K562 (cell line): ENCODE measurements around the gene MPPED2. TPM values are rescaled to one million over a fixed set of nuclear protein-coding genes. Genes with fewer than 3 reads are reported as not detected.

Source experiments
- ATAC-seq: fragments of 200-7000 bp; cut with Tn5 transposase; 3 replicates; pipeline ENCODE4 v1.9.1; 2020; ENCODE audit warnings: moderate library complexity
- BruUV-seq: library from RNA; stranded (reverse); fragments of 400-500 nt; replicated peaks from 2 replicates; lab custom pipeline; 2021; lab: Mats Ljungman, UMichigan
- CTCF ChIA-PET: fragments of 300-600 bp; formaldehyde crosslinking; extraction: SDS; loops from one replicate; lab custom pipeline; 2021; ENCODE audit warnings: low intra/inter-chr PET ratio; lab: Yijun Ruan, JAX
- POLR2A ChIA-PET: fragments of 300-600, 350-650 bp; sonication (Branson Sonifier 250); formaldehyde crosslinking; extraction: SDS; loops from one replicate; lab custom pipeline; 2021; ENCODE audit warnings: antibody characterized with exemption, inconsistent platforms; lab: Yijun Ruan, JAX
- DNase-seq, 4 experiments: peaks; one replicate each; pipeline versions ENCODE4 v3.0.0 to v3.0.0-alpha.2; 2011 to 2018; ENCODE audit warnings: low spot score in 3 of 4, mixed read lengths in 3 of 4; ENCODE audit errors: extremely low read depth in 1 of 4
- FAIRE-seq: peaks from 2 replicates; lab custom pipeline; 2011; peaks lifted over from hg19 to GRCh38; lab: Jason Lieb, UNC
- H2AFZ ChIP-seq: 2 replicates; pipeline ENCODE4 v1.6.0; 2011; ENCODE audit warnings: low read depth, low read length, control low read depth, inconsistent platforms
- H3K27ac ChIP-seq: fragments of 200-600 bp; 3 replicates; pipeline ENCODE4 v1.8.0; 2011; ENCODE audit warnings: low read depth, mild to moderate bottlenecking, control low read depth, inconsistent platforms, low read length, moderate library complexity, mixed read lengths; ENCODE audit errors: extremely low read depth
- H3K27me3 ChIP-seq, 2 experiments: fragments of 300-600 bp in 1 of 2; 2 replicates in 1 of 2; 3 replicates in 1 of 2; pipeline versions ENCODE4 v1.6.0 to v1.8.0; 2011; ENCODE audit warnings: inconsistent platforms in 2 of 2, low read length in 2 of 2, mild to moderate bottlenecking in 1 of 2, mixed read lengths in 1 of 2, moderate library complexity in 1 of 2; ENCODE audit not compliant: control insufficient read depth in 2 of 2, insufficient read depth in 2 of 2
- H3K36me3 ChIP-seq: fragments of 300-600 bp; 3 replicates; pipeline ENCODE4 v1.8.0; 2011; ENCODE audit warnings: mild to moderate bottlenecking, low read length, inconsistent platforms; ENCODE audit not compliant: control insufficient read depth, insufficient read depth
- H3K4me1 ChIP-seq, 2 experiments: fragments of 200-600 bp in 1 of 2; replicated peaks in 1 of 2; 2 replicates in 1 of 2; 3 replicates in 1 of 2; pipeline versions ENCODE4 v1.5.1 to v1.8.0; 2011; ENCODE audit warnings: inconsistent platforms in 2 of 2, low read length in 2 of 2, mild to moderate bottlenecking in 1 of 2, mixed read lengths in 1 of 2, moderate library complexity in 1 of 2; ENCODE audit not compliant: control insufficient read depth in 2 of 2, insufficient read depth in 2 of 2
- H3K4me2 ChIP-seq: 2 replicates; pipeline ENCODE4 v1.6.1; 2011; ENCODE audit warnings: low read length, control low read depth, inconsistent platforms, mixed read lengths; ENCODE audit not compliant: insufficient read depth
- H3K4me3 ChIP-seq: fragments of 200-600 bp; sonication (generic), shearing (Covaris generic); 2 replicates; pipeline ENCODE4 v1.5.1; 2016; ENCODE audit warnings: control low read depth, inconsistent platforms
- H3K79me2 ChIP-seq: fragments of 200-600 bp; 3 replicates; pipeline ENCODE4 v1.8.0; 2011; ENCODE audit warnings: low read length, inconsistent platforms; ENCODE audit not compliant: control insufficient read depth, insufficient read depth
- H3K9ac ChIP-seq, 2 experiments: 2 replicates each; pipeline versions ENCODE4 v1.6.0 to v1.6.1; 2011; ENCODE audit warnings: low read depth in 2 of 2, low read length in 2 of 2, control low read depth in 1 of 2, inconsistent platforms in 1 of 2, mild to moderate bottlenecking in 1 of 2, mixed read lengths in 1 of 2; ENCODE audit not compliant: insufficient read depth in 1 of 2
- H3K9me1 ChIP-seq: one replicate; pipeline ENCODE4 v1.6.0; 2011; ENCODE audit warnings: inconsistent platforms, mild to moderate bottlenecking, low read length, moderate library complexity; ENCODE audit not compliant: control insufficient read depth, insufficient read depth
- H3K9me3 ChIP-seq: replicated peaks from 2 replicates; pipeline ENCODE4 v1.5.1; 2011; ENCODE audit warnings: low read depth, low read length, inconsistent platforms; ENCODE audit not compliant: control insufficient read depth, insufficient read depth
- H4K20me1 ChIP-seq: replicated peaks from 2 replicates; pipeline ENCODE4 v1.6.1; 2011; ENCODE audit warnings: low read length, inconsistent platforms, mixed read lengths; ENCODE audit not compliant: control insufficient read depth, insufficient read depth
- BHLHE40 ChIP-seq: IDR thresholded peaks from 2 replicates; pipeline ENCODE4 v1.6.1; 2011; ENCODE audit warnings: low read length, improper control_type of control experiment
- CHD2 ChIP-seq: IDR thresholded peaks from 2 replicates; pipeline ENCODE4 v1.6.1; 2011; ENCODE audit warnings: low read depth, low read length
- CXXC5 ChIP-seq: fragments of 250-450 bp; sonication (Bioruptor Pico); IDR thresholded peaks from 2 replicates; pipeline ENCODE4 v1.8.0; 2022; ENCODE audit warnings: inconsistent platforms, mild to moderate bottlenecking, moderate library complexity
- KDM2B ChIP-seq: fragments of 250-450 bp; sonication (Bioruptor Pico); IDR thresholded peaks from 2 replicates; pipeline ENCODE4 v1.8.0; 2021; ENCODE audit warnings: mild to moderate bottlenecking, moderate library complexity
- POLR2G ChIP-seq: fragments of 200-400 bp; formaldehyde crosslinking; IDR thresholded peaks from 2 replicates; pipeline ENCODE4 v1.6.1; 2017; ENCODE audit warnings: low read depth, mild to moderate bottlenecking, antibody characterized with exemption, low read length, moderate library complexity
- POLR3A ChIP-seq: IDR thresholded peaks from 2 replicates; pipeline ENCODE4 v1.6.1; 2011; ENCODE audit warnings: borderline replicate concordance, mild to moderate bottlenecking, moderate library complexity; ENCODE audit not compliant: insufficient read length, insufficient read depth; ENCODE audit errors: extremely low read depth
- PRDM10 ChIP-seq: fragments of 450-650 bp; IDR thresholded peaks from 2 replicates; pipeline ENCODE4 v1.6.1; 2018; ENCODE audit not compliant: partially characterized antibody
- STAT5B ChIP-seq: fragments of 250-450 bp; sonication (Bioruptor Pico); IDR thresholded peaks from 2 replicates; pipeline ENCODE4 v1.8.0; 2021; ENCODE audit warnings: mild to moderate bottlenecking, inconsistent platforms
- ZBTB26 ChIP-seq: fragments of 450-650 bp; formaldehyde crosslinking; IDR thresholded peaks from 2 replicates; pipeline ENCODE4 v1.4.0; 2022; ENCODE audit warnings: missing genetic modification characterization
- ZNF584 ChIP-seq: fragments of 200-800 bp; sonication (Bioruptor generic); IDR thresholded peaks from 2 replicates; pipeline ENCODE4 v1.6.1; 2016; ENCODE audit warnings: low read depth, mild to moderate bottlenecking, missing genetic modification characterization, missing compliant biosample characterization
- WGBS: fragments of 100-300 bp; shearing (Covaris generic); methylation state at CpG from one replicate; pipeline ENCODE4 v1.1.6; 2016; ENCODE audit warnings: low coverage, mixed read lengths; ENCODE audit not compliant: insufficient coverage; ENCODE audit errors: missing lambda C conversion rate; 5-methylcytosine and 5-hydroxymethylcytosine counted together
- in situ Hi-C: fragments of 300-500 bp; cut with MboI; formaldehyde crosslinking; loops from 4 replicates; pipeline ENCODE4 v1.15.0; 2018; ENCODE audit warnings: inconsistent platforms, mixed read lengths
- intact Hi-C: fragments of 100-400 bp; cut with micrococcal nuclease; formaldehyde crosslinking; loops from 2 replicates; pipeline ENCODE4 v1.14.2; 2022
- polyA plus RNA-seq, 8 experiments: library from polyadenylated mRNA; depleted of rRNA in 4 of 8; stranded (reverse) in 5 of 8; unstranded in 3 of 8; fragments of >200 nt; fragmentation: Nextera tagmentation in 2 of 8; fragmentation: Illumina TruSeq in 1 of 8; extraction: Ambion mirVana in 2 of 8; extraction: Trizol in 1 of 8; gene quantifications; 2 replicates each; pipeline versions ENCODE4 v1.2.1 to v1.2.3, GENCODE V29; 2011 to 2014; ENCODE audit warnings: inconsistent platforms in 1 of 8, missing spikeins in 1 of 8
- total RNA-seq, 7 experiments: library from RNA; depleted of rRNA in 6 of 7; stranded (reverse); fragments of >200 nt in 6 of 7; fragmentation: Illumina TruSeq in 2 of 7; extraction: Trizol in 2 of 7; gene quantifications; 2 replicates each; pipeline versions ENCODE4 v1.2.1 to v1.2.3, GENCODE V29; 2011 to 2021; ENCODE audit warnings: low replicate concordance in 1 of 7

Gene MPPED2
- total and polyA plus RNA-seq, 9 of the 15 experiments (the other 6 are each of a cell fraction or from before 2014, with no cell fraction given) = not detected

GRCh38 chr11:30422447-30423278 is 163.5 kb downstream of the MPPED2 start:
- no peak overlapping the region for H2AFZ ChIP-seq
- WGBS = 0% methylated on average over 5 of the region's 5 CpGs
- in situ Hi-C loops (no loop called here), intact Hi-C loops (no loop called here)
- no peak for FAIRE-seq
- no peaks in the 10 kb centered on the region for H3K4me1 ChIP-seq
- ATAC-seq = no peak
- H3K27me3 ChIP-seq = 0 out of 5 replicates have a peak, but pooled peaks cover 0 to 10% of the 10 kb centered on the region in 2 experiments
- CTCF ChIA-PET = no interaction called here
- TF ChIP-seq PRDM10 = no peak
- TF ChIP-seq ZNF584 (CRISPR knock-in tag) = no peak
- TF ChIP-seq POLR3A = no peak
- TF ChIP-seq BHLHE40 = no peak
- TF ChIP-seq POLR2G = no peak
- no peak for TF ChIP-seq CXXC5 (CRISPR knock-in tag)
- no peak for TF ChIP-seq KDM2B (CRISPR knock-in tag)
- TF ChIP-seq CHD2 = no peak
- no peak for TF ChIP-seq ZBTB26 (CRISPR knock-in tag)
- no peak for TF ChIP-seq STAT5B
- H3K9ac ChIP-seq = no peak overlapping the region
- H3K79me2 ChIP-seq = no peaks in the 10 kb centered on the region
- H3K27ac ChIP-seq = no peak overlapping the region
- H3K4me3 ChIP-seq = no peak overlapping the region
- H3K36me3 ChIP-seq = no peaks in the 10 kb centered on the region
- H3K9me3 ChIP-seq = no peaks in the 10 kb centered on the region
- POLR2A ChIA-PET = interaction anchor here (0.7 kb wide), 1 partner anchor 168 kb away, joined by 3 read pairs; no protein-coding TSS in a partner anchor
- no peaks in the 10 kb centered on the region for H3K9me1 ChIP-seq
- H4K20me1 ChIP-seq = no peaks in the 10 kb centered on the region
- H3K4me2 ChIP-seq = no peak overlapping the region
- DNase-seq = no peak
- BruUV-seq = no TSS peak
